Sigmoid colon (tissue), 7 donors: ENCODE measurements around the gene GALNT18. TPM values are rescaled to one million over a fixed set of nuclear protein-coding genes. Genes with fewer than 3 reads are reported as not detected.
A peak's percentile ranks its signal among the peaks of the same experiment; 100 is the strongest.

Source experiments
- DNase-seq: peaks from one replicate; pipeline ENCODE4 v3.0.0-alpha.2; 2019
- H3K27ac ChIP-seq, 4 donors: fragments of 200-600 bp; sonication (generic); one replicate each; pipeline ENCODE4 v1.5.1; 2016 to 2019; ENCODE audit warnings: mild to moderate bottlenecking in 1 of 4
- H3K27me3 ChIP-seq, 3 donors: fragments of 200-600 bp; sonication (generic); one replicate each; pipeline ENCODE4 v1.5.1; 2019; ENCODE audit warnings: mild to moderate bottlenecking in 1 of 3
- H3K36me3 ChIP-seq, 4 donors: fragments of 200-600 bp; sonication (generic); one replicate each; pipeline ENCODE4 v1.5.1; 2016 to 2019
- H3K4me1 ChIP-seq, 4 donors: fragments of 200-600 bp; sonication (generic); one replicate each; pipeline ENCODE4 v1.5.1; 2017 to 2019
- H3K4me3 ChIP-seq, 4 donors: fragments of 200-600 bp; sonication (generic); one replicate each; pipeline ENCODE4 v1.5.1; 2017 to 2019; ENCODE audit warnings: mild to moderate bottlenecking in 2 of 4, moderate library complexity in 1 of 4
- H3K9me3 ChIP-seq, 4 donors: fragments of 200-600 bp in 3 of 4; sonication (generic) in 3 of 4; one replicate each; pipeline versions ENCODE4 v1.5.1 to v1.6.1; 2013 to 2019
- EP300 ChIP-seq, 4 donors: sonication (generic); formaldehyde crosslinking; IDR thresholded peaks; one replicate each; pipeline ENCODE4 v1.6.1; 2017; ENCODE audit warnings: antibody characterized with exemption in 4 of 4
- POLR2A ChIP-seq, 2 donors: fragments of 450-650 bp; IDR thresholded peaks; one replicate each; pipeline ENCODE4 v1.6.1; 2016; ENCODE audit warnings: antibody characterized with exemption in 2 of 2, mild to moderate bottlenecking in 2 of 2, moderate library complexity in 2 of 2
- POLR2AphosphoS5 ChIP-seq, 4 donors: sonication (generic); formaldehyde crosslinking; IDR thresholded peaks; one replicate each; pipeline ENCODE4 v1.6.1; 2017; ENCODE audit warnings: antibody characterized with exemption in 4 of 4
- WGBS, 2 donors: extraction: QIAGEN DNeasy Blood & Tissue Kit; methylation state at CpG; one replicate each; pipeline ENCODE4 v1.1.7; 2013; 5-methylcytosine and 5-hydroxymethylcytosine counted together
- intact Hi-C: fragments of 100-400 bp; cut with DNase I; formaldehyde crosslinking; loops from one replicate; pipeline ENCODE4 v1.15.1; 2023
- polyA plus RNA-seq, 3 donors: library from polyadenylated mRNA; stranded (reverse); fragments of 200-250 nt; gene quantifications; one replicate each; pipeline ENCODE4 v1.2.3, GENCODE V29; 2013
- total RNA-seq, 4 donors: library from RNA; depleted of rRNA; stranded (reverse); fragments of >200 nt; gene quantifications; one replicate each; pipeline ENCODE4 v1.1.0, GENCODE V29; 2016
- TF ChIP-seq, protein P1 (sequence below), 4 experiments: fragments of 450-650 bp in 3 of 4; fragments of 200-600 bp in 1 of 4; IDR thresholded peaks; one replicate each; pipeline ENCODE4 v1.5.1; 2016 to 2019; ENCODE audit warnings: antibody characterized with exemption in 4 of 4, mild to moderate bottlenecking in 3 of 4, moderate library complexity in 2 of 4
- donor health status: healthy with polysubstance abuse.
- donor health status: Bipolar disorder and iron deficiency.
- donor health status: healthy.

Gene GALNT18
- total and polyA plus RNA-seq, 7 donors: 0.92 to 48.6 (median 34.9) TPM

DNA sequence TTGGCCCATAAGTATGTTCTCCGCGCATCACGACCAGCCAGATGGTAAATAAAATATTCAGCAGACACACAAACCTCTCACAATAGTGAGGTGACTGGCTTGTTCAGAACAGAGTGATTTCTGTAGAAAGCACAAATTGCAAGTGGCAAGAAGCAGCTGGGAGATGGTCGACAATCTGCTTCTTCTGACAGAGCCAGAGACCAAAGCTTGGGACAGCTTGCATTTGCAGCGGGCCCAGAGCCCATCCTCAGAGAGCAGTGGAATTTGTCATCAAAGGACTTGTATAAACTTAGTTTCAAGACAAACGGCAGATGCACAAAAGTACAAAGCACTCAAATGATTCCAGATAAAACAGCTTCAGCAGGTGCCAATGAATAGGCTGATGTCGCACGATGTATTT lies 7.6 kb upstream of the GALNT18 start:
- no peak for TF ChIP-seq POLR2A (IDR thresholded peaks at IDR 0.05)
- TF ChIP-seq, protein P1, sequence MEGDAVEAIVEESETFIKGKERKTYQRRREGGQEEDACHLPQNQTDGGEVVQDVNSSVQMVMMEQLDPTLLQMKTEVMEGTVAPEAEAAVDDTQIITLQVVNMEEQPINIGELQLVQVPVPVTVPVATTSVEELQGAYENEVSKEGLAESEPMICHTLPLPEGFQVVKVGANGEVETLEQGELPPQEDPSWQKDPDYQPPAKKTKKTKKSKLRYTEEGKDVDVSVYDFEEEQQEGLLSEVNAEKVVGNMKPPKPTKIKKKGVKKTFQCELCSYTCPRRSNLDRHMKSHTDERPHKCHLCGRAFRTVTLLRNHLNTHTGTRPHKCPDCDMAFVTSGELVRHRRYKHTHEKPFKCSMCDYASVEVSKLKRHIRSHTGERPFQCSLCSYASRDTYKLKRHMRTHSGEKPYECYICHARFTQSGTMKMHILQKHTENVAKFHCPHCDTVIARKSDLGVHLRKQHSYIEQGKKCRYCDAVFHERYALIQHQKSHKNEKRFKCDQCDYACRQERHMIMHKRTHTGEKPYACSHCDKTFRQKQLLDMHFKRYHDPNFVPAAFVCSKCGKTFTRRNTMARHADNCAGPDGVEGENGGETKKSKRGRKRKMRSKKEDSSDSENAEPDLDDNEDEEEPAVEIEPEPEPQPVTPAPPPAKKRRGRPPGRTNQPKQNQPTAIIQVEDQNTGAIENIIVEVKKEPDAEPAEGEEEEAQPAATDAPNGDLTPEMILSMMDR (IDR thresholded peaks at IDR 0.05): no peak
- TF ChIP-seq EP300 (IDR thresholded peaks at IDR 0.05): no peak
- TF ChIP-seq POLR2AphosphoS5 (IDR thresholded peaks at IDR 0.05): no peak
- Histone ChIP-seq H3K9me3 (no peaks in the 10 kb centered on the region), H3K27me3 (no peaks in the 10 kb centered on the region), H3K4me3 (no peak overlapping the region), H3K27ac (peak overlapping the region in 3 of 4 donors; percentile 3 to 53 (median 52)), H3K36me3 (no peaks in the 10 kb centered on the region), H3K4me1 (peaks cover 0 to 18% (median 10%) of the 10 kb centered on the region in 4 donors)
- WGBS, 2 donors: 78 to 80% methylated on average over 8 of the region's 8 CpGs
- no peak for DNase-seq
- intact Hi-C loops: no loop called here

GRCh38 chr11:11628651-11629050 lies 6.8 kb upstream of the GALNT18 start:
- H3K4me1 ChIP-seq: peaks cover 0 to 25% (median 11%) of the 10 kb centered on the region in 4 donors
- intact Hi-C loops: no loop called here
- no peak overlapping the region for H3K4me3 ChIP-seq
- H3K27ac ChIP-seq: peak overlapping the region in 1 of 4 donors; percentile 52
- no peaks in the 10 kb centered on the region for H3K36me3 ChIP-seq
- 88 to 89% methylated on average over 4 of the region's 4 CpGs for WGBS, 2 donors
- DNase-seq: no peak
- TF ChIP-seq EP300 (IDR thresholded peaks at IDR 0.05) (no peak), POLR2A (IDR thresholded peaks at IDR 0.05) (no peak), POLR2AphosphoS5 (IDR thresholded peaks at IDR 0.05) (no peak)
- TF ChIP-seq, protein P1 (IDR thresholded peaks at IDR 0.05): no peak
- no peaks in the 10 kb centered on the region for H3K9me3 ChIP-seq
- H3K27me3 ChIP-seq: no peaks in the 10 kb centered on the region

GRCh38 chr11:11626128-11626527 lies 4.3 kb upstream of the GALNT18 start:
- H3K9me3 ChIP-seq: no peaks in the 10 kb centered on the region
- peaks cover 0 to 39% (median 25%) of the 10 kb centered on the region in 4 donors for H3K4me1 ChIP-seq
- intact Hi-C loops: no loop called here
- H3K4me3 ChIP-seq: no peak overlapping the region
- DNase-seq: no peak
- 89 to 97% methylated on average over 1 of the region's 1 CpG for WGBS, 2 donors
- H3K27me3 ChIP-seq: no peaks in the 10 kb centered on the region
- TF ChIP-seq POLR2A (IDR thresholded peaks at IDR 0.05): no peak
- no peak for TF ChIP-seq POLR2AphosphoS5 (IDR thresholded peaks at IDR 0.05)
- TF ChIP-seq EP300 (IDR thresholded peaks at IDR 0.05): no peak
- TF ChIP-seq, protein P1 (IDR thresholded peaks at IDR 0.05): no peak
- no peaks in the 10 kb centered on the region for H3K36me3 ChIP-seq
- no peak overlapping the region for H3K27ac ChIP-seq

- intact Hi-C loops: loop anchor here (5.0 kb wide), 3 partner anchors 58 to 693 kb away; no protein-coding TSS in a partner anchor
These were observed 3.1 kb upstream of the GALNT18 start for GRCh38 chr11:11624926-11625325.

More at GRCh38 chr11:11624926-11625325, 3.1 kb upstream of the GALNT18 start:
- WGBS, 2 donors: 93 to 94% methylated on average over 4 of the region's 4 CpGs
- Histone ChIP-seq H3K27ac (no peak overlapping the region), H3K4me3 (no peak overlapping the region), H3K9me3 (no peaks in the 10 kb centered on the region), H3K36me3 (no peaks in the 10 kb centered on the region), H3K27me3 (no peaks in the 10 kb centered on the region), H3K4me1 (peaks cover 0 to 38% (median 30%) of the 10 kb centered on the region in 4 donors)
- DNase-seq: no peak
- TF ChIP-seq POLR2A (IDR thresholded peaks at IDR 0.05): no peak
- TF ChIP-seq, protein P1 (IDR thresholded peaks at IDR 0.05): no peak
- no peak for TF ChIP-seq EP300 (IDR thresholded peaks at IDR 0.05)
- TF ChIP-seq POLR2AphosphoS5 (IDR thresholded peaks at IDR 0.05): no peak
